Measurements from ENCODE around the gene ADCY1. TPM values are rescaled to one million over a fixed set of nuclear protein-coding genes. Genes with fewer than 3 reads are reported as not detected.

Gene ADCY1
- polyA plus RNA-seq, 1 donor (not counting 4 experiments of a cell fraction or from before 2014, with no cell fraction given): 0.54 TPM

DNA sequence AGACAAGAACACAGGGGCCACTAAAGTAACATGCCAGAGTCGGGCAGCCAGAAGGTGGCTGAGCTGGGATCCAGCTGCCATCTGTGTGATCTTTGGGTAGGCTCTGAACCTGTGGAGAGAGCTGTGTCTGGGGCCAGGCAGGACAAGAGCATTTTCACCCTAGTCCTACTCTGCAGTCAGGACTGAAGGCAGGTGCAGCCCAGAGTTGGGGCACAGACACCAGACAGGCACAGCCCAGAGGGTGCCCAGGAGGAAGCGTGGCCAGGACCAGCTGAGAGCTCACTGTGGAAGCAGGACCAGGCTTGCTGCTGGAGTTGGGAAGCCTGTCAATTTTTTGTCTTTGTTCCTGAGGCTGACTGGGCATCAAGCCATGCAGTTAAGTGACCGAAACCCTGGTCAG is 113.6 kb downstream of the ADCY1 start:
- no peaks in the 10 kb centered on the region for H4K20me1 ChIP-seq (ENCODE audit: control insufficient read depth, extremely low read depth, insufficient read depth, low read length)
- no peak overlapping the region for H3K4me2 ChIP-seq (ENCODE audit: control insufficient read depth, extremely low read depth, insufficient read depth, low read depth, low read length)
- H3K9me1 ChIP-seq (ENCODE audit: control insufficient read depth, extremely low read depth, insufficient read depth, low read length): no peaks in the 10 kb centered on the region
- no peak overlapping the region for H3K9ac ChIP-seq (ENCODE audit: control insufficient read depth, extremely low read depth, insufficient read depth, low read length)
- no peak overlapping the region for H3K4me3 ChIP-seq (ENCODE audit: control insufficient read depth in 2 of 3, extremely low read depth in 1 of 3, insufficient read depth in 2 of 3, low read depth in 1 of 3, low read length in 3 of 3)
- DNase-seq (ENCODE audit: low read depth, low spot score): no peak
- FAIRE-seq: no peak
- H2AFZ ChIP-seq (ENCODE audit: control insufficient read depth, low read length): no peak overlapping the region
- dilution Hi-C loops (cut with MboI; ENCODE audit: extremely low pct_ligation_motif_present, low sequenced_read_pairs): no loop called here
- H3K79me2 ChIP-seq (ENCODE audit: control insufficient read depth, insufficient read depth, low read length): no peaks in the 10 kb centered on the region
- H3K27ac ChIP-seq (ENCODE audit: control insufficient read depth, insufficient read depth, low read length): no peak overlapping the region
- peaks cover 3% of the 10 kb centered on the region for H3K9me3 ChIP-seq (ENCODE audit: control insufficient read depth, low read depth, low read length)
- TF ChIP-seq EZH2 (IDR thresholded peaks at IDR 0.05; ENCODE audit: low read length): no peak
- TF ChIP-seq, protein P1, sequence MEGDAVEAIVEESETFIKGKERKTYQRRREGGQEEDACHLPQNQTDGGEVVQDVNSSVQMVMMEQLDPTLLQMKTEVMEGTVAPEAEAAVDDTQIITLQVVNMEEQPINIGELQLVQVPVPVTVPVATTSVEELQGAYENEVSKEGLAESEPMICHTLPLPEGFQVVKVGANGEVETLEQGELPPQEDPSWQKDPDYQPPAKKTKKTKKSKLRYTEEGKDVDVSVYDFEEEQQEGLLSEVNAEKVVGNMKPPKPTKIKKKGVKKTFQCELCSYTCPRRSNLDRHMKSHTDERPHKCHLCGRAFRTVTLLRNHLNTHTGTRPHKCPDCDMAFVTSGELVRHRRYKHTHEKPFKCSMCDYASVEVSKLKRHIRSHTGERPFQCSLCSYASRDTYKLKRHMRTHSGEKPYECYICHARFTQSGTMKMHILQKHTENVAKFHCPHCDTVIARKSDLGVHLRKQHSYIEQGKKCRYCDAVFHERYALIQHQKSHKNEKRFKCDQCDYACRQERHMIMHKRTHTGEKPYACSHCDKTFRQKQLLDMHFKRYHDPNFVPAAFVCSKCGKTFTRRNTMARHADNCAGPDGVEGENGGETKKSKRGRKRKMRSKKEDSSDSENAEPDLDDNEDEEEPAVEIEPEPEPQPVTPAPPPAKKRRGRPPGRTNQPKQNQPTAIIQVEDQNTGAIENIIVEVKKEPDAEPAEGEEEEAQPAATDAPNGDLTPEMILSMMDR (optimal IDR thresholded peaks at IDR 0.05 in 1 of 3, IDR thresholded peaks at IDR 0.05 in 1 of 3, conservative IDR thresholded peaks at IDR 0.05 in 1 of 3; ENCODE audit: extremely low read depth in 1 of 3, insufficient read depth in 2 of 3, low read length in 3 of 3): no peak
- H3K4me1 ChIP-seq (ENCODE audit: control insufficient read depth, extremely low read depth, insufficient read depth, low read length): peaks cover 11% of the 10 kb centered on the region
- peaks cover 7% of the 10 kb centered on the region for H3K27me3 ChIP-seq (ENCODE audit: control insufficient read depth, extremely low read depth, insufficient read depth, low read length)
- no peaks in the 10 kb centered on the region for H3K36me3 ChIP-seq (ENCODE audit: control insufficient read depth in 2 of 2, extremely low read depth in 1 of 2, insufficient read depth in 2 of 2, low read length in 2 of 2)

DNA sequence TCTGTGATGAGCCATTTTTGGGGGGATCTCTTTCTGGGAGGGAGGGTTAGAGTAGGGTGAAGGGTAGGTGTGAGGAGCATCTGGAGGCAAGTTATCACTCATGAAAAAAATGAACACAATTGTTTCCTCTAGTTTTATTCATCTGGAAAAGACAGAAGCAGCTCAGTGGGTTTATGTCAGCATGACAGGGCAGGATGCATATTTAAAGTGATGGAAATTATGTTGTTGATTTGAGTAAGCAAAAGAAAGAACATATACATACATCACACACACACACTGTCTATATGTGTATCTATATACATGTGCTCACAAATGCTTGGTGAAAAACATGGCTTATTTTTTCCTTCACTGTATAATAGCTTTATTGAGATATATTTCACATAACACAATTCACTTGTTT is 114.2 kb downstream of the ADCY1 start:
- TF ChIP-seq, protein P1 (optimal IDR thresholded peaks at IDR 0.05 in 1 of 3, IDR thresholded peaks at IDR 0.05 in 1 of 3, conservative IDR thresholded peaks at IDR 0.05 in 1 of 3; ENCODE audit: extremely low read depth in 1 of 3, insufficient read depth in 2 of 3, low read length in 3 of 3): no peak
- TF ChIP-seq EZH2 (IDR thresholded peaks at IDR 0.05; ENCODE audit: low read length): no peak
- Histone ChIP-seq H3K4me3 (ENCODE audit: control insufficient read depth in 2 of 3, extremely low read depth in 1 of 3, insufficient read depth in 2 of 3, low read depth in 1 of 3, low read length in 3 of 3) (no peak overlapping the region), H2AFZ (ENCODE audit: control insufficient read depth, low read length) (no peak overlapping the region), H3K4me1 (ENCODE audit: control insufficient read depth, extremely low read depth, insufficient read depth, low read length) (peaks cover 11% of the 10 kb centered on the region), H3K79me2 (ENCODE audit: control insufficient read depth, insufficient read depth, low read length) (no peaks in the 10 kb centered on the region), H3K9me1 (ENCODE audit: control insufficient read depth, extremely low read depth, insufficient read depth, low read length) (no peaks in the 10 kb centered on the region), H3K4me2 (ENCODE audit: control insufficient read depth, extremely low read depth, insufficient read depth, low read depth, low read length) (no peak overlapping the region), H3K36me3 (ENCODE audit: control insufficient read depth in 2 of 2, extremely low read depth in 1 of 2, insufficient read depth in 2 of 2, low read length in 2 of 2) (no peaks in the 10 kb centered on the region), H4K20me1 (ENCODE audit: control insufficient read depth, extremely low read depth, insufficient read depth, low read length) (no peaks in the 10 kb centered on the region), H3K27ac (ENCODE audit: control insufficient read depth, insufficient read depth, low read length) (no peak overlapping the region), H3K27me3 (ENCODE audit: control insufficient read depth, extremely low read depth, insufficient read depth, low read length) (peaks cover 7% of the 10 kb centered on the region), H3K9ac (ENCODE audit: control insufficient read depth, extremely low read depth, insufficient read depth, low read length) (no peak overlapping the region), H3K9me3 (ENCODE audit: control insufficient read depth, low read depth, low read length) (peaks cover 3% of the 10 kb centered on the region)
- dilution Hi-C loops (cut with MboI; ENCODE audit: extremely low pct_ligation_motif_present, low sequenced_read_pairs): no loop called here
- no peak for DNase-seq (ENCODE audit: low read depth, low spot score)
- FAIRE-seq: no peak
